Uterus (tissue), 4 donors: ENCODE results near the gene SLC2A9. TPM values are rescaled to one million over a fixed set of nuclear protein-coding genes. Genes with fewer than 3 reads are reported as not detected.

ENCODE experiments used
- DNase-seq, 2 donors: peaks; one replicate each; pipeline ENCODE4 v3.0.0-alpha.2; 2019 to 2020
- H3K27ac ChIP-seq, 2 donors: fragments of 200-600 bp; sonication (generic); 1 replicate in 1 of 2; 2 replicates in 1 of 2; pipeline ENCODE4 v1.5.1; 2016 to 2018
- H3K27me3 ChIP-seq, 2 donors: fragments of 200-600 bp; sonication (generic); one replicate each; pipeline ENCODE4 v1.5.1; 2018 to 2019; ENCODE audit warnings: control low read depth in 1 of 2
- H3K36me3 ChIP-seq, 2 donors: fragments of 200-600 bp; sonication (generic); one replicate each; pipeline ENCODE4 v1.5.1; 2019; ENCODE audit warnings: control low read depth in 1 of 2
- H3K4me1 ChIP-seq, 2 donors: fragments of 200-600 bp; sonication (generic); one replicate each; pipeline ENCODE4 v1.5.1; 2018 to 2019; ENCODE audit warnings: control low read depth in 1 of 2
- H3K4me3 ChIP-seq, 2 donors: fragments of 200-600 bp; sonication (generic); 1 replicate in 1 of 2; 2 replicates in 1 of 2; pipeline ENCODE4 v1.5.1; 2018 to 2019; ENCODE audit warnings: mild to moderate bottlenecking in 1 of 2
- H3K9me3 ChIP-seq, 2 donors: fragments of 200-600 bp; sonication (generic); one replicate each; pipeline ENCODE4 v1.5.1; 2019; ENCODE audit warnings: control low read depth in 1 of 2
- POLR2A ChIP-seq, 2 donors: fragments of 450-650 bp; IDR thresholded peaks; one replicate each; pipeline ENCODE4 v1.6.1; 2016; ENCODE audit warnings: antibody characterized with exemption in 2 of 2, mild to moderate bottlenecking in 1 of 2, moderate library complexity in 1 of 2
- intact Hi-C: fragments of 100-400 bp; cut with DNase I; formaldehyde crosslinking; loops from one replicate; pipeline ENCODE4 v1.15.1; 2023; ENCODE audit warnings: low total_unique reads
- total RNA-seq, 4 donors: library from RNA; depleted of rRNA in 3 of 4; stranded (reverse); fragments of >200 nt in 3 of 4; gene quantifications; one replicate each; pipeline versions ENCODE4 v1.1.0 to v1.2.4, GENCODE V29; 2014 to 2023
- TF ChIP-seq, protein P1 (sequence below), 4 experiments: fragments of 200-600 bp in 2 of 4; fragments of 450-650 bp in 2 of 4; sonication (generic) in 2 of 4; IDR thresholded peaks; one replicate each; pipeline ENCODE4 v1.5.1; 2016 to 2019; ENCODE audit warnings: antibody characterized with exemption in 4 of 4, mild to moderate bottlenecking in 2 of 4, moderate library complexity in 1 of 4
- donor health status: DM: yes; HTN: yes; CAD: no.

SLC2A9 gene
- total RNA-seq, 4 donors from 2014 or later: 0.51 to 9.3 (median 7.1) TPM

DNA sequence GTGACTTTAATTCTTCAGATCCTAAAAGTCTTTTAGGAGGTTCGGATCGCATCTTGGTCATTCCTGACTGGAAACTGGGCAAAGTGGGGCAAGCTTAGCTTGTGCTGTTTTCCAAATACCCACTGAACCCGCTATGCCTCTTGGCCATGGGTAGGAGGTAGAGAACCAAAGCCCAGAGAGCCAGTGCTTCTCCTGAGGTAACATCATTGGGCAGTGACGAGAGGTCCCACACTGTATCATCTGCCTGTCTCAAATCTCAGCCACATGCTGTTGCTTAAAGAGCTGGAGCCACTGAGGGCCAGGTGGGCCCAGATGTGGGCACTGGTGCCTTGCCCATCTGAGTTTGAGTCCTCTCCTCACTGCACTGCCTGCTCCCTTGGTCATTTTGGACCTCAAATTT lies 68.2 kb downstream of the SLC2A9 start:
- no peaks in the 10 kb centered on the region for H3K36me3 ChIP-seq
- TF ChIP-seq POLR2A (IDR thresholded peaks at IDR 0.05): no peak
- TF ChIP-seq, protein P1, sequence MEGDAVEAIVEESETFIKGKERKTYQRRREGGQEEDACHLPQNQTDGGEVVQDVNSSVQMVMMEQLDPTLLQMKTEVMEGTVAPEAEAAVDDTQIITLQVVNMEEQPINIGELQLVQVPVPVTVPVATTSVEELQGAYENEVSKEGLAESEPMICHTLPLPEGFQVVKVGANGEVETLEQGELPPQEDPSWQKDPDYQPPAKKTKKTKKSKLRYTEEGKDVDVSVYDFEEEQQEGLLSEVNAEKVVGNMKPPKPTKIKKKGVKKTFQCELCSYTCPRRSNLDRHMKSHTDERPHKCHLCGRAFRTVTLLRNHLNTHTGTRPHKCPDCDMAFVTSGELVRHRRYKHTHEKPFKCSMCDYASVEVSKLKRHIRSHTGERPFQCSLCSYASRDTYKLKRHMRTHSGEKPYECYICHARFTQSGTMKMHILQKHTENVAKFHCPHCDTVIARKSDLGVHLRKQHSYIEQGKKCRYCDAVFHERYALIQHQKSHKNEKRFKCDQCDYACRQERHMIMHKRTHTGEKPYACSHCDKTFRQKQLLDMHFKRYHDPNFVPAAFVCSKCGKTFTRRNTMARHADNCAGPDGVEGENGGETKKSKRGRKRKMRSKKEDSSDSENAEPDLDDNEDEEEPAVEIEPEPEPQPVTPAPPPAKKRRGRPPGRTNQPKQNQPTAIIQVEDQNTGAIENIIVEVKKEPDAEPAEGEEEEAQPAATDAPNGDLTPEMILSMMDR (IDR thresholded peaks at IDR 0.05): no peak
- DNase-seq: no peak
- intact Hi-C loops: no loop called here
- H3K4me3 ChIP-seq: no peak overlapping the region
- no peaks in the 10 kb centered on the region for H3K9me3 ChIP-seq
- H3K27ac ChIP-seq: no peak overlapping the region
- no peaks in the 10 kb centered on the region for H3K27me3 ChIP-seq
- H3K4me1 ChIP-seq: no peaks in the 10 kb centered on the region

DNA sequence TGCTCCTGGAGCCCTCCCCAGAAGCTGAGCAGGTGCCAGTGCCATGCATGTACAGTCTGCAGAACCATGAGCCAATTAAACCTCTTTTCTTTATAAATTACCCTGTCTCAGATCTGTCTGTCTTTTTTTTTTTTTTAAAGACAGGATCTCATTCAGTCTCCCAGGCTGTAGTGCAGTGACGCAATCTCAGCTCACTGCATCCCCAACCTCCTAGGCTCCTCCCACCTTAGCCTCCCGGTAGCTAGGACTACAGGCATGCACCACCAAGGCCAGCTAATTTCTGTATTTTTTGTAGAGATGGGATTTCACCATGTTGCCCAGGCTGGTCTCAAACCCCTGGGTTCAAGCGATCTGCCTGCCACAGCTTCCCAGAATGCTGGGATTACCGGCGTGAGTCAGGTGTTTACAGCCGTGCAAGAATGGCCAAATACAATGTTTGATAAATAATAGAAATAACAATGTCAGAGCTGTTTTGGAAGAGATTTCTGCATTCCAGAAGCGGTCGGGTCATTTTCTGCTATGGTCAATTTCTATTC lies 68.8 kb downstream of the SLC2A9 start:
- DNase-seq: no peak
- H3K36me3 ChIP-seq: no peaks in the 10 kb centered on the region
- H3K9me3 ChIP-seq: no peaks in the 10 kb centered on the region
- no peaks in the 10 kb centered on the region for H3K27me3 ChIP-seq
- TF ChIP-seq POLR2A (IDR thresholded peaks at IDR 0.05): no peak
- TF ChIP-seq, protein P1 (IDR thresholded peaks at IDR 0.05): no peak
- H3K4me3 ChIP-seq: no peak overlapping the region
- H3K27ac ChIP-seq: no peak overlapping the region
- H3K4me1 ChIP-seq: no peaks in the 10 kb centered on the region
- intact Hi-C loops: no loop called here

DNA sequence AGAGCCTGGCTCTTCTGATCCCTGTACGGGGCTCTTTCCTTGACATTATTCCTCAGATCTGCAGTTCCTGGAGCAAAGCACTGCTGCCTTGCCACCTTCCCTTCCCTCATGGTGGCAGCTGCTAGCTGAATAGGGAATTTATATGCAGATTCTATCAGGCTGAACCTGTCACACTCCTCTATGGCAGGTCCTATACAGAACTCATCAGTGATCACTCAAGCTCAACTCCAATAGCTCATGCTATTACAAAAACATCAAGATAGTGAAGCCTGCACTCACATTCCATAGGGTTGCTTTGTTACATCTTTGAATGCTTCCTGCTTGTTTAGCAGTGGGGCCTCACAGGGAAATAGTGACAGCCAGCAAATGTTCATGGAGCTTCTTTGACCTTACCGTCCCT lies 71.7 kb downstream of the SLC2A9 start:
- Histone ChIP-seq H3K27ac (no peak overlapping the region), H3K4me3 (no peak overlapping the region), H3K36me3 (no peaks in the 10 kb centered on the region), H3K27me3 (no peaks in the 10 kb centered on the region), H3K4me1 (no peaks in the 10 kb centered on the region), H3K9me3 (no peaks in the 10 kb centered on the region)
- intact Hi-C loops: no loop called here
- no peak for TF ChIP-seq POLR2A (IDR thresholded peaks at IDR 0.05)
- TF ChIP-seq, protein P1 (IDR thresholded peaks at IDR 0.05): no peak
- no peak for DNase-seq

DNA sequence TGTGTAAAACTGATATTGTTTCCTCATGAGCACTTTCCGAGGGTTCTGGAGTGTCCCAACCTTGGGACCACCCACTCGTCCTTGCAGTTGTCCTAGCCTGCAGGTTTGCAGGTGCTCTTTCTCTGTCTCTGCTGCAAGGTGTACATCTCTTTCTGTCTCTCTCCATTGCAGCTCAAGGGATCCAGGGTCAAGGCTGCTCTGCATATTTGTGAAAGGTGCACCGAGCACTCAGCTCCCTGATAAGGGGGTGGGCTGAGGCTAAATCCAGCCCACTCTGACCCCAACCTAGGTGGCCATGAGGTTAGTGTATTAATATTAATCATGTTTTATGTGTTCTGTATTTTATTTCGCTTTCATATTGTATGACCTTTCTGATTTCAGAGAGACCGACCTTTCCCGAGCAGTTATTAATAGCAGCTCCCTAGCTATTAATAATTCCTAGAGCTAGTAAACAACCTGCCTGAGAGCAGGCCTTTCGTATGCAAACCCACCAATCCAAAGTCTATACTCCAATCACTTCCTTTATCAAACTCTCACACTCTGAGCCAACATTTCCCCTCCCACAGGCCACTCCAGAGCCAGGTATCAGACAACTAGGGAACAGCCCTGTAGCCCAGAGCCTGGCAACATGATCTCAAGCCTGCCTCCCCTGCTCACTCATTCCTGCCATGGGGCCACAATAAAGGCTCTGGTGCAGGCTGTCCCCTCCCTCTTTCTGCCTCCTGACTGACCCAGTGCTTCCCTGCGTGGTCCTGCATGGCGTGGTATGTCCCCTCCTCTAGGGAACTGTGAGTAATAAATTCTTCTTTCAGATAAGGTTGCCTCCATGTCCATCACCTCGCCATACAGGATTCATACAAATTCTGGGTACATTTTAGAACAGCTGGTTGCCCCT lies 73.9 kb downstream of the SLC2A9 start:
- no peak for TF ChIP-seq POLR2A (IDR thresholded peaks at IDR 0.05)
- TF ChIP-seq, protein P1 (IDR thresholded peaks at IDR 0.05): no peak
- Histone ChIP-seq H3K27me3 (no peaks in the 10 kb centered on the region), H3K4me3 (no peak overlapping the region), H3K9me3 (no peaks in the 10 kb centered on the region), H3K4me1 (no peaks in the 10 kb centered on the region), H3K36me3 (no peaks in the 10 kb centered on the region), H3K27ac (no peak overlapping the region)
- DNase-seq: no peak
- intact Hi-C loops: no loop called here

DNA sequence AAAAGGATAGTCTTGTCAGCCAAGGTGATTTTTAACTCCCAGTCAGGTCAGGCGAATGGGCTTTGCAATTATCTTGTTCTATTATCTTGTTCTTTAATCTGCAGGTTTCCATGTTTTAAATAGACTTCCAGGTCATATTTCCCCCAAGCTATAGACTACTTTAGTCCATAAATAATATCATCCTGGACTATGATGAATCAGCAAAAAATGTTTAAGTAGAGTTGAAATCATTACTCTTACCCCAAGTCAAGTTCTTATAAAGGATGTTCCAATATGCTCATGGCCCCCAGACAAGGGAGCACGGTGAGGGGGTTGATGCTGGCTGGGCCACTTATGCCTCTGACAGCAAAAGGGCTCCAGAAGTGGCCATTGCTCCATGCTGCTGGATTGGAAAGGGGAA lies 75.1 kb downstream of the SLC2A9 start:
- Histone ChIP-seq H3K27me3 (no peaks in the 10 kb centered on the region), H3K4me1 (no peaks in the 10 kb centered on the region), H3K36me3 (no peaks in the 10 kb centered on the region), H3K27ac (no peak overlapping the region), H3K9me3 (no peaks in the 10 kb centered on the region), H3K4me3 (no peak overlapping the region)
- intact Hi-C loops: no loop called here
- no peak for TF ChIP-seq POLR2A (IDR thresholded peaks at IDR 0.05)
- TF ChIP-seq, protein P1 (IDR thresholded peaks at IDR 0.05): no peak
- no peak for DNase-seq
